Fibroblast of lung (primary cell): ENCODE data around the gene FAM187B. TPM values are rescaled to one million over a fixed set of nuclear protein-coding genes. Genes with fewer than 3 reads are reported as not detected.

Experiments used
- DNase-seq, 2 donors: peaks; one replicate each; pipeline versions ENCODE4 v3.0.0 to v3.0.0-alpha.2; 2010; ENCODE audit warnings: low read depth in 2 of 2
- H2AFZ ChIP-seq: 2 replicates; pipeline ENCODE4 v1.5.1; 2012; ENCODE audit warnings: low read length, control low read depth, inconsistent platforms
- H3K27ac ChIP-seq: 2 replicates; pipeline ENCODE4 v1.5.1; 2011; ENCODE audit warnings: low read length, control low read depth; ENCODE audit not compliant: insufficient read depth
- H3K27me3 ChIP-seq: 2 replicates; pipeline ENCODE4 v1.5.1; 2011; ENCODE audit warnings: mild to moderate bottlenecking, low read length; ENCODE audit not compliant: control insufficient read depth, insufficient read depth
- H3K36me3 ChIP-seq: 2 replicates; pipeline ENCODE4 v1.5.1; 2011; ENCODE audit warnings: low read length; ENCODE audit not compliant: control insufficient read depth, insufficient read depth
- H3K4me1 ChIP-seq: 2 replicates; pipeline ENCODE4 v1.5.1; 2011; ENCODE audit warnings: low read length; ENCODE audit not compliant: control insufficient read depth, insufficient read depth; ENCODE audit errors: extremely low read depth
- H3K4me2 ChIP-seq: 2 replicates; pipeline ENCODE4 v1.5.1; 2011; ENCODE audit warnings: low read length, control low read depth; ENCODE audit not compliant: insufficient read depth; ENCODE audit errors: extremely low read depth
- H3K4me3 ChIP-seq, 4 experiments: fragments of 200-600 bp in 1 of 4; sonication (generic) in 1 of 4; replicated peaks in 1 of 4; 2 replicates each; pipeline ENCODE4 v1.5.1; 2011 to 2016; ENCODE audit warnings: low read length in 4 of 4, low read depth in 3 of 4, mild to moderate bottlenecking in 3 of 4, control low read depth in 2 of 4, inconsistent platforms in 1 of 4, mixed read lengths in 1 of 4; ENCODE audit not compliant: insufficient read depth in 1 of 4; ENCODE audit errors: control extremely low read depth in 1 of 4
- H3K79me2 ChIP-seq: 2 replicates; pipeline ENCODE4 v1.5.1; 2012; ENCODE audit warnings: mild to moderate bottlenecking, low read length, inconsistent platforms; ENCODE audit not compliant: control insufficient read depth, insufficient read depth
- H3K9ac ChIP-seq: 2 replicates; pipeline ENCODE4 v1.5.1; 2011; ENCODE audit warnings: mild to moderate bottlenecking, low read length, control low read depth; ENCODE audit not compliant: insufficient read depth
- H3K9me3 ChIP-seq: 2 replicates; pipeline ENCODE4 v1.5.1; 2012; ENCODE audit warnings: low read depth, low read length; ENCODE audit not compliant: control insufficient read depth, insufficient read depth
- H4K20me1 ChIP-seq: 2 replicates; pipeline ENCODE4 v1.5.1; 2011; ENCODE audit warnings: low read length; ENCODE audit not compliant: control insufficient read depth, insufficient read depth; ENCODE audit errors: extremely low read depth
- EZH2 ChIP-seq: IDR thresholded peaks from 2 replicates; pipeline ENCODE4 v1.5.1; 2012; ENCODE audit warnings: low read length, control low read depth, mild to moderate bottlenecking; ENCODE audit errors: missing control alignments
- polyA plus RNA-seq, 2 donors: library from polyadenylated mRNA; depleted of rRNA in 1 of 2; stranded (reverse) in 1 of 2; unstranded in 1 of 2; fragments of >200 nt; gene quantifications; 2 replicates each; pipeline ENCODE4 v1.2.1, GENCODE V29; 2011 to 2012; ENCODE audit warnings: missing spikeins in 1 of 2
- total RNA-seq: library from RNA; depleted of rRNA; stranded (reverse); fragments of >200 nt; gene quantifications from 2 replicates; pipeline ENCODE4 v1.2.1, GENCODE V29; 2014
- TF ChIP-seq, protein P1 (sequence below), 2 donors: IDR thresholded peaks in 1 of 2; conservative IDR thresholded peaks in 1 of 2; 1 replicate in 1 of 2; 2 replicates in 1 of 2; pipeline ENCODE4 v1.5.1; 2011 to 2012; ENCODE audit warnings: low read length in 2 of 2, control low read depth in 1 of 2, inconsistent platforms in 1 of 2, low read depth in 1 of 2, mild to moderate bottlenecking in 1 of 2

Gene FAM187B
- total and polyA plus RNA-seq, 2 donors (not counting 1 experiment from before 2014, with no cell fraction given), result not detected

GRCh38 chr19:35184267-35184666 is 44.3 kb downstream of the FAM187B start:
- H3K9ac ChIP-seq, result no peak overlapping the region
- H3K36me3 ChIP-seq, result no peaks in the 10 kb centered on the region
- DNase-seq, result no peak
- no peaks in the 10 kb centered on the region for H3K79me2 ChIP-seq
- no peak overlapping the region for H3K4me2 ChIP-seq
- H3K4me1 ChIP-seq, result no peaks in the 10 kb centered on the region
- H3K27ac ChIP-seq, result no peak overlapping the region
- H3K9me3 ChIP-seq, result no peaks in the 10 kb centered on the region
- H3K27me3 ChIP-seq, result no peaks in the 10 kb centered on the region
- H2AFZ ChIP-seq, result no peak overlapping the region
- no peak overlapping the region for H3K4me3 ChIP-seq
- no peaks in the 10 kb centered on the region for H4K20me1 ChIP-seq
- TF ChIP-seq, protein P1, sequence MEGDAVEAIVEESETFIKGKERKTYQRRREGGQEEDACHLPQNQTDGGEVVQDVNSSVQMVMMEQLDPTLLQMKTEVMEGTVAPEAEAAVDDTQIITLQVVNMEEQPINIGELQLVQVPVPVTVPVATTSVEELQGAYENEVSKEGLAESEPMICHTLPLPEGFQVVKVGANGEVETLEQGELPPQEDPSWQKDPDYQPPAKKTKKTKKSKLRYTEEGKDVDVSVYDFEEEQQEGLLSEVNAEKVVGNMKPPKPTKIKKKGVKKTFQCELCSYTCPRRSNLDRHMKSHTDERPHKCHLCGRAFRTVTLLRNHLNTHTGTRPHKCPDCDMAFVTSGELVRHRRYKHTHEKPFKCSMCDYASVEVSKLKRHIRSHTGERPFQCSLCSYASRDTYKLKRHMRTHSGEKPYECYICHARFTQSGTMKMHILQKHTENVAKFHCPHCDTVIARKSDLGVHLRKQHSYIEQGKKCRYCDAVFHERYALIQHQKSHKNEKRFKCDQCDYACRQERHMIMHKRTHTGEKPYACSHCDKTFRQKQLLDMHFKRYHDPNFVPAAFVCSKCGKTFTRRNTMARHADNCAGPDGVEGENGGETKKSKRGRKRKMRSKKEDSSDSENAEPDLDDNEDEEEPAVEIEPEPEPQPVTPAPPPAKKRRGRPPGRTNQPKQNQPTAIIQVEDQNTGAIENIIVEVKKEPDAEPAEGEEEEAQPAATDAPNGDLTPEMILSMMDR (conservative IDR thresholded peaks at IDR 0.05 in 1 of 2, IDR thresholded peaks at IDR 0.05 in 1 of 2; ENCODE audit: low read depth in 1 of 2, low read length in 2 of 2), result no peak
- no peak for TF ChIP-seq EZH2

- no peak overlapping the region for H3K27ac ChIP-seq
- no peak for DNase-seq
- no peak overlapping the region for H3K4me2 ChIP-seq
- no peaks in the 10 kb centered on the region for H3K79me2 ChIP-seq
- no peak overlapping the region for H3K4me3 ChIP-seq
- TF ChIP-seq EZH2, result no peak
- TF ChIP-seq, protein P1 (conservative IDR thresholded peaks at IDR 0.05 in 1 of 2, IDR thresholded peaks at IDR 0.05 in 1 of 2; ENCODE audit: low read depth in 1 of 2, low read length in 2 of 2), result no peak
- no peaks in the 10 kb centered on the region for H3K4me1 ChIP-seq
- no peaks in the 10 kb centered on the region for H3K27me3 ChIP-seq
- H4K20me1 ChIP-seq, result no peaks in the 10 kb centered on the region
- no peaks in the 10 kb centered on the region for H3K36me3 ChIP-seq
- no peaks in the 10 kb centered on the region for H3K9me3 ChIP-seq
- no peak overlapping the region for H3K9ac ChIP-seq
- no peak overlapping the region for H2AFZ ChIP-seq
These were observed 47.2 kb downstream of the FAM187B start for GRCh38 chr19:35181387-35181786.

DNA sequence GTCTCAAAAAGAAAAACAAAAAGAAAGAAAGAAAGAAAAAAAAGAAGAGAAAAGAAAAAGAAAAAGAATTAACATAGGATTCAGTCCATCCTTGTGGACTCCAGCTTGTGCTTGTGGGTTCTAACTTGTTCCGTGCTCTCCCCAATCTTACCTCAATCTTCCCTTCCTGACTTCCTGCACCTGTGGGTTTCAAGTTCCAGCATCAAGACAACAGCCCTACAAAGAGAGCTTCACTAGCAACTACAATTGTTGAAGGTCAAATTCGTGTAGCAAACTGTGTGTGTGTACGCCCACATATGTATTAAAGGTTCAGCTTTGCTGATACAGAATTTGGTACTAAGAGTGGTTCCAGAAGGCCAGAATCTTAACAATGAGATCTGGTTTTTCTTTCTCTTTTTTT is 48.7 kb downstream of the FAM187B start:
- no peak overlapping the region for H3K9ac ChIP-seq
- no peaks in the 10 kb centered on the region for H3K27me3 ChIP-seq
- no peak overlapping the region for H3K27ac ChIP-seq
- TF ChIP-seq, protein P1 (conservative IDR thresholded peaks at IDR 0.05 in 1 of 2, IDR thresholded peaks at IDR 0.05 in 1 of 2; ENCODE audit: low read depth in 1 of 2, low read length in 2 of 2), result no peak
- TF ChIP-seq EZH2, result no peak
- H4K20me1 ChIP-seq, result no peaks in the 10 kb centered on the region
- no peak for DNase-seq
- H3K9me3 ChIP-seq, result no peaks in the 10 kb centered on the region
- H3K4me2 ChIP-seq, result no peak overlapping the region
- peaks cover 2% of the 10 kb centered on the region for H3K4me1 ChIP-seq
- no peak overlapping the region for H3K4me3 ChIP-seq
- no peaks in the 10 kb centered on the region for H3K79me2 ChIP-seq
- H2AFZ ChIP-seq, result no peak overlapping the region
- H3K36me3 ChIP-seq, result no peaks in the 10 kb centered on the region
